ENCODE measurements around the gene GPC1.

The GPC1 gene

GRCh38 chr2:240412975-240413812 is 22.3 kb upstream of the GPC1 start:
- DNase-seq (ENCODE audit: low spot score) = no peak
- peaks cover 3% of the 10 kb centered on the region for H3K27me3 Mint-ChIP-seq (ENCODE audit: low read depth)
- H3K36me3 Mint-ChIP-seq (ENCODE audit: low read depth) = no peaks in the 10 kb centered on the region
- H3K9me3 Mint-ChIP-seq = peaks cover 2% of the 10 kb centered on the region
- no peaks in the 10 kb centered on the region for H3K4me1 Mint-ChIP-seq (ENCODE audit: low read depth)
- H3K4me3 Mint-ChIP-seq = no peak overlapping the region
- no peak overlapping the region for H3K27ac Mint-ChIP-seq

- H3K4me1 Mint-ChIP-seq (ENCODE audit: low read depth) = no peaks in the 10 kb centered on the region
- H3K4me3 Mint-ChIP-seq = no peak overlapping the region
- H3K9me3 Mint-ChIP-seq = peaks cover 9% of the 10 kb centered on the region
- no peak overlapping the region for H3K27ac Mint-ChIP-seq
- DNase-seq (ENCODE audit: low spot score) = no peak
- no peaks in the 10 kb centered on the region for H3K36me3 Mint-ChIP-seq (ENCODE audit: low read depth)
- H3K27me3 Mint-ChIP-seq (ENCODE audit: low read depth) = peaks cover 3% of the 10 kb centered on the region
These were observed 21.5 kb upstream of the GPC1 start for GRCh38 chr2:240413813-240414429.

GRCh38 chr2:240416821-240417220 is 18.6 kb upstream of the GPC1 start:
- H3K9me3 Mint-ChIP-seq = peaks cover 9% of the 10 kb centered on the region
- H3K36me3 Mint-ChIP-seq (ENCODE audit: low read depth) = peaks cover 1% of the 10 kb centered on the region
- no peak for DNase-seq (ENCODE audit: low spot score)
- H3K27ac Mint-ChIP-seq = no peak overlapping the region
- H3K27me3 Mint-ChIP-seq (ENCODE audit: low read depth) = peaks cover 3% of the 10 kb centered on the region
- no peaks in the 10 kb centered on the region for H3K4me1 Mint-ChIP-seq (ENCODE audit: low read depth)
- H3K4me3 Mint-ChIP-seq = no peak overlapping the region

- H3K4me3 Mint-ChIP-seq = no peak overlapping the region
- peaks cover 1% of the 10 kb centered on the region for H3K36me3 Mint-ChIP-seq (ENCODE audit: low read depth)
- peaks cover 21% of the 10 kb centered on the region for H3K9me3 Mint-ChIP-seq
- no peaks in the 10 kb centered on the region for H3K4me1 Mint-ChIP-seq (ENCODE audit: low read depth)
- H3K27me3 Mint-ChIP-seq (ENCODE audit: low read depth) = peaks cover 3% of the 10 kb centered on the region
- no peak overlapping the region for H3K27ac Mint-ChIP-seq
- DNase-seq (ENCODE audit: low spot score) = no peak
These were observed 17.2 kb upstream of the GPC1 start for GRCh38 chr2:240418311-240418710.

GRCh38 chr2:240419271-240419670 is 16.2 kb upstream of the GPC1 start:
- Mint-ChIP-seq H3K4me3 (no peak overlapping the region), H3K27ac (no peak overlapping the region), H3K4me1 (ENCODE audit: low read depth) (no peaks in the 10 kb centered on the region), H3K27me3 (ENCODE audit: low read depth) (peaks cover 3% of the 10 kb centered on the region), H3K36me3 (ENCODE audit: low read depth) (peaks cover 1% of the 10 kb centered on the region), H3K9me3 (peaks cover 25% of the 10 kb centered on the region)
- DNase-seq (ENCODE audit: low spot score) = no peak

GRCh38 chr2:240419723-240420122 is 15.7 kb upstream of the GPC1 start:
- Mint-ChIP-seq H3K9me3 (peaks cover 25% of the 10 kb centered on the region), H3K4me3 (no peak overlapping the region), H3K27ac (no peak overlapping the region), H3K4me1 (ENCODE audit: low read depth) (no peaks in the 10 kb centered on the region), H3K36me3 (ENCODE audit: low read depth) (peaks cover 1% of the 10 kb centered on the region), H3K27me3 (ENCODE audit: low read depth) (peaks cover 3% of the 10 kb centered on the region)
- no peak for DNase-seq (ENCODE audit: low spot score)

GRCh38 chr2:240420206-240421104 is 15.0 kb upstream of the GPC1 start:
- H3K4me1 Mint-ChIP-seq (ENCODE audit: low read depth) = no peaks in the 10 kb centered on the region

GRCh38 chr2:240421381-240421780 is 14.1 kb upstream of the GPC1 start:
- H3K4me1 Mint-ChIP-seq (ENCODE audit: low read depth) = no peaks in the 10 kb centered on the region
- DNase-seq (ENCODE audit: low spot score) = no peak
- H3K36me3 Mint-ChIP-seq (ENCODE audit: low read depth) = peaks cover 1% of the 10 kb centered on the region
- peaks cover 3% of the 10 kb centered on the region for H3K27me3 Mint-ChIP-seq (ENCODE audit: low read depth)
- H3K4me3 Mint-ChIP-seq = no peak overlapping the region
- H3K9me3 Mint-ChIP-seq = peaks cover 35% of the 10 kb centered on the region
- H3K27ac Mint-ChIP-seq = no peak overlapping the region

More at GRCh38 chr2:240420206-240421104, 15.0 kb upstream of the GPC1 start:
- Mint-ChIP-seq H3K36me3 (ENCODE audit: low read depth) (peaks cover 1% of the 10 kb centered on the region), H3K27ac (no peak overlapping the region), H3K9me3 (peaks cover 26% of the 10 kb centered on the region), H3K4me3 (no peak overlapping the region), H3K27me3 (ENCODE audit: low read depth) (peaks cover 3% of the 10 kb centered on the region)
- DNase-seq (ENCODE audit: low spot score) = no peak

GRCh38 chr2:240422658-240423329 is 12.7 kb upstream of the GPC1 start:
- no peaks in the 10 kb centered on the region for H3K27me3 Mint-ChIP-seq (ENCODE audit: low read depth)
- no peak for DNase-seq (ENCODE audit: low spot score)

GRCh38 chr2:240423788-240424191 is 11.7 kb upstream of the GPC1 start:
- Mint-ChIP-seq H3K27ac (no peak overlapping the region), H3K9me3 (peaks cover 31% of the 10 kb centered on the region), H3K36me3 (ENCODE audit: low read depth) (peaks cover 1% of the 10 kb centered on the region), H3K27me3 (ENCODE audit: low read depth) (no peaks in the 10 kb centered on the region), H3K4me3 (no peak overlapping the region), H3K4me1 (ENCODE audit: low read depth) (peaks cover 17% of the 10 kb centered on the region)
- no peak for DNase-seq (ENCODE audit: low spot score)

More at GRCh38 chr2:240422658-240423329, 12.7 kb upstream of the GPC1 start:
- peaks cover 1% of the 10 kb centered on the region for H3K36me3 Mint-ChIP-seq (ENCODE audit: low read depth)
- H3K27ac Mint-ChIP-seq = no peak overlapping the region
- H3K4me1 Mint-ChIP-seq (ENCODE audit: low read depth) = peaks cover 10% of the 10 kb centered on the region
- H3K4me3 Mint-ChIP-seq = no peak overlapping the region
- H3K9me3 Mint-ChIP-seq = peaks cover 39% of the 10 kb centered on the region

GRCh38 chr2:240424341-240425235 is 10.9 kb upstream of the GPC1 start:
- H3K4me1 Mint-ChIP-seq (ENCODE audit: low read depth) = peaks cover 18% of the 10 kb centered on the region
- no peak for DNase-seq (ENCODE audit: low spot score)
- H3K27ac Mint-ChIP-seq = no peak overlapping the region
- no peak overlapping the region for H3K4me3 Mint-ChIP-seq
- peaks cover 1% of the 10 kb centered on the region for H3K36me3 Mint-ChIP-seq (ENCODE audit: low read depth)
- H3K9me3 Mint-ChIP-seq = peaks cover 30% of the 10 kb centered on the region
- H3K27me3 Mint-ChIP-seq (ENCODE audit: low read depth) = no peaks in the 10 kb centered on the region

GRCh38 chr2:240425236-240425615 is 10.2 kb upstream of the GPC1 start:
- no peaks in the 10 kb centered on the region for H3K27me3 Mint-ChIP-seq (ENCODE audit: low read depth)
- no peaks in the 10 kb centered on the region for H3K36me3 Mint-ChIP-seq (ENCODE audit: low read depth)
- peaks cover 30% of the 10 kb centered on the region for H3K9me3 Mint-ChIP-seq
- H3K4me3 Mint-ChIP-seq = no peak overlapping the region
- H3K27ac Mint-ChIP-seq = no peak overlapping the region
- H3K4me1 Mint-ChIP-seq (ENCODE audit: low read depth) = peaks cover 18% of the 10 kb centered on the region
- no peak for DNase-seq (ENCODE audit: low spot score)

- peaks cover 18% of the 10 kb centered on the region for H3K4me1 Mint-ChIP-seq (ENCODE audit: low read depth)
- no peak for DNase-seq (ENCODE audit: low spot score)
- H3K36me3 Mint-ChIP-seq (ENCODE audit: low read depth) = no peaks in the 10 kb centered on the region
- no peak overlapping the region for H3K4me3 Mint-ChIP-seq
- H3K9me3 Mint-ChIP-seq = peaks cover 30% of the 10 kb centered on the region
- H3K27ac Mint-ChIP-seq = no peak overlapping the region
- no peaks in the 10 kb centered on the region for H3K27me3 Mint-ChIP-seq (ENCODE audit: low read depth)
These were observed 9.8 kb upstream of the GPC1 start for GRCh38 chr2:240425697-240426096.

Data from T-helper 2 cell treated with Interferon-gamma antibody and Interleukin-4, amounts not matched to agents 5 μg/mL and 100 μg/mL, for 36 hours (primary cell).